ENCODE data around the gene GRHL1.

Gene GRHL1

GRCh38 chr2:9974343-9974742 lies 22.9 kb downstream of the GRHL1 start:
- no peak for DNase-seq

GRCh38 chr2:9975328-9975727 lies 23.8 kb downstream of the GRHL1 start:
- DNase-seq: peak; percentile 17

GRCh38 chr2:9975805-9976447 lies 24.4 kb downstream of the GRHL1 start:
- no peak for DNase-seq

- DNase-seq: no peak
Measured at GRCh38 chr2:9979977-9980376, 28.5 kb downstream of the GRHL1 start.

GRCh38 chr2:9980520-9980919 lies 29.0 kb downstream of the GRHL1 start:
- DNase-seq: no peak

GRCh38 chr2:9981655-9982054 lies 30.2 kb downstream of the GRHL1 start:
- DNase-seq: no peak

- DNase-seq: no peak
Measured at GRCh38 chr2:9982248-9982647, 30.8 kb downstream of the GRHL1 start.

- no peak for DNase-seq
Measured at GRCh38 chr2:9982891-9983290, 31.4 kb downstream of the GRHL1 start.

- no peak for DNase-seq
Measured at GRCh38 chr2:9983401-9984216, 32.1 kb downstream of the GRHL1 start.

- DNase-seq: no peak
Measured at GRCh38 chr2:9984217-9984739, 32.8 kb downstream of the GRHL1 start.

- no peak for DNase-seq
Measured at GRCh38 chr2:9984871-9985480, 33.5 kb downstream of the GRHL1 start.

- DNase-seq: no peak
Measured at GRCh38 chr2:9985531-9986328, 34.2 kb downstream of the GRHL1 start.

GRCh38 chr2:9988320-9988719 lies 36.8 kb downstream of the GRHL1 start:
- DNase-seq: no peak

GRCh38 chr2:9990736-9991135 lies 39.2 kb downstream of the GRHL1 start:
- no peak for DNase-seq

GRCh38 chr2:9991221-9991620 lies 39.7 kb downstream of the GRHL1 start:
- DNase-seq: no peak

GRCh38 chr2:9991829-9992273 lies 40.4 kb downstream of the GRHL1 start:
- no peak for DNase-seq

GRCh38 chr2:9992427-9993187 lies 41.1 kb downstream of the GRHL1 start:
- no peak for DNase-seq

- no peak for DNase-seq
Measured at GRCh38 chr2:9993488-9994165, 42.1 kb downstream of the GRHL1 start.

- no peak for DNase-seq
Measured at GRCh38 chr2:9994462-9994861, 43.0 kb downstream of the GRHL1 start.

GRCh38 chr2:9995059-9995458 lies 43.6 kb downstream of the GRHL1 start:
- no peak for DNase-seq

- DNase-seq: no peak
Measured at GRCh38 chr2:9996321-9996720, 44.8 kb downstream of the GRHL1 start.

- no peak for DNase-seq
Measured at GRCh38 chr2:9997936-9998335, 46.4 kb downstream of the GRHL1 start.

All from DMS153 (cell line).